ENCODE results near the gene ELAVL1.

DNA sequence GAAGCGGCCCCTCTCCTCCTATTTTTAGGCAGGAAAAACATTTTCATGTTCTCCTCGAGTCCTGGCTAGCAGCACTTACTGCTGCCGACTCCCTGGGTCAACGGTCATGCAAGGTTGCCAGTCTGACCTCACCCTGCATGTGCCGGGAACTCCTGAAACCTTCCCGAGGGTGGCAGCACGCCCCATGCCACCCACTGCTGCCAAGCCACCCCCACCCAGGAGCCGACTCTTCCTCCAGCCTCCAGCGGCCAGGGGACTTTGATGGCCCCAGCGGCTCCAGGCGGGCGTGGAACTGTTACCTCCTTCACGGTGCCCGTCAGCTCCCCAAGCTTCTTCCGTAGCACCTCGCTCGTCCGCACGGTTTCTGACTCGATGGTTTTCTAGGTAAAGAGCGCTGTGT, 70.7 kb downstream of the ELAVL1 start:
- TF ChIP-seq, protein P1, sequence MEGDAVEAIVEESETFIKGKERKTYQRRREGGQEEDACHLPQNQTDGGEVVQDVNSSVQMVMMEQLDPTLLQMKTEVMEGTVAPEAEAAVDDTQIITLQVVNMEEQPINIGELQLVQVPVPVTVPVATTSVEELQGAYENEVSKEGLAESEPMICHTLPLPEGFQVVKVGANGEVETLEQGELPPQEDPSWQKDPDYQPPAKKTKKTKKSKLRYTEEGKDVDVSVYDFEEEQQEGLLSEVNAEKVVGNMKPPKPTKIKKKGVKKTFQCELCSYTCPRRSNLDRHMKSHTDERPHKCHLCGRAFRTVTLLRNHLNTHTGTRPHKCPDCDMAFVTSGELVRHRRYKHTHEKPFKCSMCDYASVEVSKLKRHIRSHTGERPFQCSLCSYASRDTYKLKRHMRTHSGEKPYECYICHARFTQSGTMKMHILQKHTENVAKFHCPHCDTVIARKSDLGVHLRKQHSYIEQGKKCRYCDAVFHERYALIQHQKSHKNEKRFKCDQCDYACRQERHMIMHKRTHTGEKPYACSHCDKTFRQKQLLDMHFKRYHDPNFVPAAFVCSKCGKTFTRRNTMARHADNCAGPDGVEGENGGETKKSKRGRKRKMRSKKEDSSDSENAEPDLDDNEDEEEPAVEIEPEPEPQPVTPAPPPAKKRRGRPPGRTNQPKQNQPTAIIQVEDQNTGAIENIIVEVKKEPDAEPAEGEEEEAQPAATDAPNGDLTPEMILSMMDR (conservative IDR thresholded peaks at IDR 0.05; ENCODE audit: low read depth, low read length) = no peak
- no peak for TF ChIP-seq EZH2 (IDR thresholded peaks at IDR 0.05; ENCODE audit: low read length, unreplicated experiment)
